Measurements from ENCODE around the gene ARMC9.
"Not testable (repeated sequence)": the region's sequence is repeated elsewhere in the genome, so short reads cannot be mapped to it uniquely, and the experiment has no call there.

ARMC9 gene

DNA sequence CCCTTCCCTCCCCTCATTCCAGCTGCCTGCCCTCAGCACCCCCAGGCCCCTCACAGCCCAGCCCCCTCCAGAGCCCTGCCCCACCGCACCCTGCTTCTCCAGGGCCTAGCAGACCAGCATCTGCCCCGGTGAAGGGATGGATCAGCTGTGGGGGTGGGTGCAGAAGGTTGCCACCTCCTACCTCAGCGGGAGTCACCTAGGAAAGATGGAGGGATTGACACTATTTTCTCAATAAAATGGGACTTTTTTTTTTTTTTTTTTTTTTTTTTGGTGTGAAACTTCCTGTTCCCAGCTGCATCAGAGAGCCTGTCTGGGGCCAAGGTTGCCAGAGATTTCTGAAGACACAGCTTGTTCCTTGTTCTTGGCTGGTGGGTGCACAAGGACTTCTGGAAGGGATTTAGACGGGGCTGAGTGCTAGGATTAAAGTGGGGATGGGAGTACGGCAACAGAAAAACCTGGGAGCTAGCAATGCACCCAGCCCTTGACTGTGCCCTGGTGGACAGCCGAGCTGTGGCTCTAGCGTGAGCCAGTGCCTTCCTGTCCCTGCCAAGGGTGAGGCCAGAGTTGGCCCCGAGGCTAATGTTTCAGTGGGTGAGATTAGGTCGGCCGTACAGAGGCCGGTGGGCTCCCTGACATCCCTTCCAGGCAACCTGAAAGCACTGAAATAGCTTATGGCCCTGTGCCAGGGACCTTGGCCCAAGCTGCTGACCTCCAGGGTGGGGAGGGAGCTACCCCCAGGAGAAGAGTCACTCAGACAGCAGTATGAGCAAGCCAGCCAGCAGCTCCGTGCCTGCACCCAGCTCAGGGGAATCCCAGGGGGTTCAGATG, 201.6 kb downstream of the ARMC9 start:
- DNase-seq (ENCODE audit: low spot score): no peak

DNA sequence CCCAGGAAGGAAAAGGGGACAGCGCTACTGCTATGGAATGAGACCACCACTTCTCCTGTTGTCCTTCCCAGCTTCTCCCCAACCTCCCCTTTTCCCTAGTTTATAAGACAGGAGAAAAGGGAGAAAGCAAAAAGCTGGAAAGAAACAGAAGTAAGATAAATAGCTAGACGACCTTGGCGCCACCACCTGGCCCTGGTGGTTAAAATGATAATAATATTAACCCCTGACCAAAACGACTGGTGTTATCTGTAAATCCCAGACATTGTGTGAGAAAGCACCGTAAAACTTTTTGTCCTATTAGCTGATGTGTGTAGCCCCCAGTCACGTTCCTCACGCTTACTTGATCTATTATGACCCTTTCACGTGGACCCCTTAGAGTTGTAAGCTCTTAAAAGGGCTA, 202.2 kb downstream of the ARMC9 start:
- not testable (repeated sequence) for DNase-seq (ENCODE audit: low spot score)

DNA sequence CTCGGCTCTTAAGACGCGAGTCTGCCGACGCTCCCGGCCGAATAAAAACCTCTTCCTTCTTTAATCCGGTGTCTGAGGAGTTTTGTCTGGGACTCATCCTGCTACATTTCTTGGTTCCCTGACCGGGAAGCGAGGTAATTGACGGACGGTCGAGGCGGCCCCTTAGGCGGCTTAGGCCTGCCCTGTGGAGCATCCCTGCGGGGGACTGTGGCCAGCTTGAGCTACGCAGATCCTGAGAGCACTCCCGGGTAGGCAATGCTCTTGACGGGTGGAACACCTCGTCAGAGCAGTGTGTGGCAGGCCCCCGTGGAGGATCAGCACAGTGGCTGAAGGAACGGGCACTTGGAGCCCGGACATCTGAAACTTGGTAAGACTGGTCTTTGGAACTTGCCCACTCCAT, 202.7 kb downstream of the ARMC9 start:
- not testable (repeated sequence) for DNase-seq (ENCODE audit: low spot score)

DNA sequence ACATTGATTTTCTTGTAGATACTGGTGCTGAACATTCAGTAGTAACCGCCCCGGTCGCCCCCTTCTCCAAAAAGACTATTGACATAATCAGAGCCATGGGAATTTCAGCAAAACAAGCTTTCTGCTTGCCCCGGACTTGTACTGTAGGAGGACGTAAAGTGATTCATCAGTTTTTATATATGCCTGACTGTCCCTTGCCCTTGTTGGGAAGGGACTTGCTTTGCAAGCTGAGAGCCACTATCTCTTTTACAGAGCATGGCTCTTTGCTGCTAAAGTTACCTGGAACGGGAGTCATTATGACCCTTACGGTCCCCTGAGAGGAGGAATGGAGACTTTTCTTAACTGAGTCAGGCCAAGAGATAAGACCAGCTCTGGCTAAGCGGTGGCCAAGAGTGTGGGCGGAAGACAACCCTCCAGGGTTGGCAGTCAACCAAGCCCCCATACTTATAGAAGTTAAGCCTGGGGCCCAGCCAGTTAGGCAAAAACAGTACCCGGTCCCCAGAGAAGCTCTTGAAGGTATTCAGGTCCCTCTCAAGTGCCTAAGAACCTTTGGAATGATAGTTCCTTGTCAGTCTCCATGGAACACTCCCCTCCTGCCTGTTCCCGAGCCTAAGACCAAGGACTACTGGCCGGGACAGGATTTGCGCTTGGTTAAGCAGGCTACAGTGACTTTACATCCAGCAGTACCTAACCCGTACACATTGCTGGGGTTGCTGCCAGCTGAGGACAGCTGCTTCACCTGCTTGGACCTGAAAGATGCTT, 205.2 kb downstream of the ARMC9 start:
- not testable (repeated sequence) for DNase-seq (ENCODE audit: low spot score)

DNA sequence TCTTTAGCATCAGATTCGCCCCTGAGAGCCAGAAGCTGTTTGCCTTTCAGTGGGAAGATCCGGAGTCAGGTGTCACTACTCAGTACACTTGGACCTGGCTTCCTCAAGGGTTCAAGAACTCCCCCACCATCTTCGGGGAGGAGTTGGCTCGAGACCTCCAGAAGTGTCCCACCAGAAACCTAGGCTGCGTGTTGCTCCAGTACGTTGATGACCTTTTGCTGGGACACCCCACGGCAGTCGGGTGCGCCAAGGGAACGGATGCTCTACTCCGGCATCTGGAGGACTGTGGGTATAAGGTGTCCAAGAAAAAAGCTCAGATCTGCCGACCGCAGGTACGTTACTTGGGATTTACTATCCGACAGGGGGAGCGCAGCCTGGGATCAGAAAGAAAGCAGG, 205.8 kb downstream of the ARMC9 start:
- DNase-seq (ENCODE audit: low spot score): not testable (repeated sequence)

DNA sequence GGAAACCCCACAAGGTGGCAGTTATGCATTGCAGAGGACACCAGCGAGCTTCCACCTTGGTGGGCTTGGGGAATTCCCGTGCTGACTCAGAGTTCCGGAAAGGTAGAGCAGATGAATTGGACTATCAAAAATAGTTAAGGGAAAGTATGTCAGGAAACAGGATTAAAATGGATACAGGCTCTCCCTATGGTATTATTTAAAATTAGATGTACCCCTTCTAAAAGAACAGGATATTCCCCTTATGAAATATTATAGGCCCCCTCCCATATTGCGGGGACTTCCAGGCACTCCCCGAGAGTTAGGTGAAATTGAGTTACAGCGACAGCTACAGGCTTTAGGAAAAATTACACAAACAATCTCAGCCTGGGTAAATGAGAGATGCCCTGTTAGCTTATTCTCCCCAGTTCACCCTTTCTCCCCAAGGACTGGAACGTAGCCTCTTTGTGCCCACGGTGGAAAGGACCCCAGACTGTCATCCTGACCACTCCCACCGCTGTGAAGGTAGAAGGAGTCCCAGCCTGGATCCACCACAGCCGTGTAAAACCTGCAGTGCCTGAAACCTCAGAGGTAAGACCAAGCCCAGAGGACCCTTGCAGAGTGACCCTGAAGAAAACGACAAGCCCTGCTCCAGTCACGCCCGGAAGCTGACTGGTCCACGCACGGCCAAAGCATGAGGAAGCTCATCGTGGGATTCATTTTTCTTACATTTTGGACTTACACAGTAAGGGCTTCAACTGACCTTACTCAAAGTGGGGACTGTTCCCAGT, 207.4 kb downstream of the ARMC9 start:
- DNase-seq (ENCODE audit: low spot score): not testable (repeated sequence)

DNA sequence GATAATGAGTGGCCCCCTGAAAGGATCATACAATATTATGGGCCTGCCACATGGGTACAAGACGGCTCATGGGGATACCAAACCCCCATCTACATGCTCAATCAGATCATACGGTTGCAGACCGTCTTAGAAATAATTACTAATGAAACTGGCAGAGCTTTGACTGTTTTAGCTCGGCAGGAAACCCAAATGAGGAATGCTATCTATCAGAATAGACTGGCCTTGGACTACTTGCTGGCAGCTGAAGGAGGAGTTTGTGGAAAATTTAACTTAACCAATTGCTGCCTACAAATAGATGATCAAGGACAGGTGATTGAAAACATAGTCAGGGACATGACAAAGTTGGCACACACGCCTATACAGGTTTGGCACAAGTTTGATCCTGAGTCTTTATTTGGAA, 209.3 kb downstream of the ARMC9 start:
- DNase-seq (ENCODE audit: low spot score): not testable (repeated sequence)

DNA sequence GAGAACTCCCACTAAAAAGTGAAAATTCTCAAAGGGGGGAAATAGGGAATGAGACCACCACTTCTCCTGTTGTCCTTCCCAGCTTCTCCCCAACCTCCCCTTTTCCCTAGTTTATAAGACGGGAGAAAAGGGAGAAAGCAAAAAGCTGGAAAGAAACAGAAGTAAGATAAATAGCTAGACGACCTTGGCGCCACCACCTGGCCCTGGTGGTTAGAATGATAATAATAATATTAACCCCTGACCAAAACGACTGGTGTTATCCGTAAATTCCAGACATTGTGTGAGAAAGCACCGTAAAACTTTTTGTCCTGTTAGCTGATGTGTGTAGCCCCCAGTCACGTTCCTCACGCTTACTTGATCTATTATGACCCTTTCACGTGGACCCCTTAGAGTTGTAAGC, 209.9 kb downstream of the ARMC9 start:
- not testable (repeated sequence) for DNase-seq (ENCODE audit: low spot score)

DNA sequence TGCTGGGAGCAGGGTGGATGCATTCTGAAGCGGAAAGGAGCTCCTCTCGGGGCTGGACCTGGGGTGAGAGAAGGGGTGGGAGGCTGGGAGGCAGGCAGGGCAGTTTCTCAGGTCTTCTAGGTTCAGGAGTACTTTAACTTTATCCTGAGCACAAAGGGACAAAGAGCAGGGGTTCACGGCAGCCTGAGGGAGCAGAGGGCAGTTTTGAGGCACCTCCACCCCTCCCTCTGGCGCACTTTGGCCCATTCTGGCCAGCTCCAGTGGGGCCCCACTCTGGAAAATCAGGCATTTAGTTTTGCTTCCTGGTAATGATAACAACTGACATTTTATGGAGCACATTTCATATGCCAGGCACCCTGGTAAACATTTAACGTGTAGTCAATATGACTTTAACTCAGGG, 211.3 kb downstream of the ARMC9 start:
- DNase-seq (ENCODE audit: low spot score): no peak

DNA sequence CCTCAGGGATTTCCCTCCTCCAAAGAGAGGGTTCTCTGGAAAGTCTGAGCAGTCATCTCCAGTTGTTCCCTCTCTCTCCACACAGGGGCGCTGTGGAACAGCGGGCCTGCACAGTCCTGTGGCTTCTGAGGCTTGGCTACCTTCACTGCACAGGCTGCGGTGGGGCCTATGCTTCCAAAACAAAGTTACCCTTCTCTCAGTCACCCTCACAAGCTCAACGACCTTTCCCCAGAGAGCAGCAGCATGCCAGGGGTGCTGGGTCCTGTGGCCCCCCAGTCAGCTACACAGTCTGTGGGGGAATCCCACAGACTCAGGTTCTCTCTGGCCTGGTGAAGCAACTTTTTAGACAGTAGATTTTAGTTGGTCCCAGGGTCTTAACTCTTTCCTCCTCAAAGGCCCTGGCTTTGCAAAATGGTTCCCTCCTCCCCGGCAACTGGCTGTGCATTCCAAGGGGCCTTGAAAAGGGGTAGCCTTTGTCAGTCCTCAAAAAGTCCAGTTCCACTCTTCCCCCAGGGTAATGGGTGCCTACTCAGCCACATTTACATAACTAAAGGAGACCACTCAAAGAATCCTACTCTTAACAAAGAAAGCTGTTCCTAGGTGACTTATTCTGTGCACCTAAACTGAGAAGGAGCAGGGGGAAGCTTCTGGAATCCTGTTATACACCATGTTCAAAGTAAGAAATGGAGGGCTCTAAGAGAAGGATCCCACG, 212.0 kb downstream of the ARMC9 start:
- peak; percentile 34 for DNase-seq (ENCODE audit: low spot score)

DNA sequence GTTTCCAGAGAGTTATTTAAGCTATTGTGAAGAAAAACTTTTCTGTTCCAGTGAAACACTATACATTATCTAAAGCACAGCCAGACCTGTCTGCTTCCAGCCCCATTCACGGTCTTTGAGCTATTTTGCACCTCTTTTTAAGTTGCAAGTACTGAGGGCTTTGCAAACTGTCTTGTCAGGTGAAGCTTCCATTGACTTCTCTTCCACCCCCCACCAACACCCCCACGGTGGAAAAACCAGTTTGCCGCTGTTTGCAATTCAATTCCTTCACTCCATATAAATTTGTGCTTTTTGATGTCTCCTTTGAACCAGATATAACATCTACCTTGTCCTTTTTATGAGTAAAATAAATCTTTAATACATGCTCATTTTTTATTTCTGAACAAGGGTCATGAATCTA, 212.8 kb downstream of the ARMC9 start:
- no peak for DNase-seq (ENCODE audit: low spot score)

DNA sequence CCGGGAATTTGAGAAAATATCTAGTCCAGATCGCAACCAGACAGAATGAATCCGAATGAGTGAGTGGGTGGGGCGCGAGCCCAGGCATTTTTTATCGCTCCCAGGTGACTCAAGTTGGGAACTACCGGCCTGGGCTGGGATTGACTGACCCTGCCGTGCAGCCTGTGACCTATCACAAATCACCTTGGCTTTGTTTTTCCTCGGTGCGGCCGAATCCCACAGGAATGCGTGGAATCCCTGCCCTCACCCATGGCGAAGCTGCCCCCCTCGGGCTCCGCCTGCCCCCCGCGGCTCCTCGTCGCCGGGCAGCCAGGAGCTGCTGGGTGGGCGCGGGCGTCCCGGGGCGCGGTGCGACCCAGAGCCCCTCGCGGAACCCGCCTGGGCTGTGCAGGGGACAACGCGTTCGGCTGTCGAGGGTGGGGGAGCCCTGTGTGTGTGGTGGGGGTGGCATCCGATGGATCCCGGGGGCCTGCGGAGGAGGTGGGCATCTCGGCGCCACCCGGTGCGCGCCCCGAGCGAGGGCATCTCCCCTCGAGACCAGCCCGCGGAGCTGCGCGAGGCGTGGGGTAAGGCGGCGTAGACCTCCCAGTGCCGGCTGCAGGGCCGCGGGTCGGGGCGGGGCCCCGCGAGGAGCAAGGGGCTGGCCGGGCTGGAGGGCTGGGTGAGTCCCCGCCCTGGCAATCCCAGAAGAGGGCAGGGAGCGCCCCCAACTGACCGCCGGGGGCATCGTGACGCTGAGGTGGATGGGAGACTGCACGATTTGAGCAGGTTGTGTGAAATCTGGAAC, 213.6 kb downstream of the ARMC9 start:
- DNase-seq (ENCODE audit: low spot score): peak; percentile 90

DNA sequence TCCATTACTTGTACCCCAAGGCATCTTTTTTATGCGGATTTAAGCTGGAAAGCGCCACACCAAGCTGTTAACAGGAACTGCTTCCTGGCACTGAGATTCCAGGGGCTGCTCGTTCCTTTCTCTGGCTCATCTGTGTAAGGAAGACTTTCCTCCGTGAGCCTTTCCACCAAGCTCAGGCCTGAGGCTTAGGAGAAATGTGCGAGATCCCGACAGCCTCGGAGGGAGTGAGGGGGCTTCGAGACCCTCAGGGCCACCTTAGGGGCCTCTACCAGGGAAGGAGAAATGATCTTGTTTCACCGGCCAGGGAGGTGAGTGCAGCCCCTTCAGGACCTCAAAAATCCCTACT, 214.2 kb downstream of the ARMC9 start:
- no peak for DNase-seq (ENCODE audit: low spot score)

DNA sequence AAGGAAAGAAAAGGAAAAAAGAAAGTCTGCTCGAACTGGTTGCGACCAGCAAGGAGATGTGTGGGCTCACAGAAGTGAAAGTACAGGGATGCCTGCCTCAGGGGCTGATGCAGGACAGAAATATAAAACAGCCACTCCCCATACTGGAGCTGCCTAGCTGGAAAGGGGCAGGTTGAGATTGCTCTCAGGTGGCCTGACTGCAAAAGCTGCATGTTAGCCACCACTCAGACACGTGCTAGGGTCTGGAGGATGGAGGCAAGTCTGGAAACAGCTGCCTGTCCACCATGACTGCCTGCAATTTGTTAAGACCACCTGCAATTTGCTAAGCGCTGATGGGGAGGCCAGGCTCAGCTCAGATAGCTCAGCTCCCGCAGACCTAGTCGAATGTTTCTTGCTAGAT, 215.0 kb downstream of the ARMC9 start:
- no peak for DNase-seq (ENCODE audit: low spot score)

DNA sequence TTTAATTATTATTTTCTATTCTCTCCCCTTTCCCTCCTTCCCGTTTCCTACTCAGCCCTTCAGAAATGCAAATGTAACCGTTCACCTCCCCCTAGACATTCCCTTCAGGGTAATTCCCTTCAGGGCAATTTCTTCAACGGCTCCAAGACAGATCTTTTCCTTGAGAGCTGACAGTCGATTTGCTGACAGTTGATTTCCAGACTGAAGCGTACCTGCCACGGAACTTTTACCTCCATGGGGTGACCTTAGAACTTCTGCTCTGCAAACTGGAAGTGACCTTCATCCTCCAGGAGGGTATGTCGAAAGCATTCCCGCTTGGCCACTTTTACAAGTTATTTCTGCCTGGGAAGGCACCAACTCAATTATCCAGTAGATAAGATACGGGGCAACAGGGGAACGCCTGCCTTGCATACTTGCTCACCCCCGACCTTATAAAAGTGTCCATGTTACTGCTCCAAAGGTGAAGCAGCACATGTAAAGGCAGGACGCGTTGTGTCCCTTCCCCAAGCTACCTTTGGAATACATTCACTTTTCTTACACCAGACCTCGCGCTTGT, 215.6 kb downstream of the ARMC9 start:
- no peak for DNase-seq (ENCODE audit: low spot score)

DNA sequence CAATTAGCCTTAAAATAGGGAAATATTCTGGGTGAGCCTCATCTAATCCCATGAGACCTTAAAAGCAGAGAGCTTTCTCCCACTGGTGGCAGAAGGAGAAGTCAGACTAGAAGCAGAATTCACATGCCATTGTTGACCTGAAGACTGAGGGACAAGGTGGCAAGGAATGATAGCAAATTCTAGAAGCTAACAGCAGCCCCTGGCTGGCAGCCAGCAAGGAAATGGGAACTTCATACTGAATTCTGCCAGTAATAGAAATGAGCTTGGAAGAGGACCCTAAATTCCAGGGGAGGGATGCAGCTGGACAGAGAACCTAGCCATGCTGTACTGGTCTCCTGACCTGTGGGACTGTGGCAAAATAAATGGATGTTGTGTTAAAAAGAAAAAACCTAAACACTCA, 216.6 kb downstream of the ARMC9 start:
- DNase-seq (ENCODE audit: low spot score): no peak

DNA sequence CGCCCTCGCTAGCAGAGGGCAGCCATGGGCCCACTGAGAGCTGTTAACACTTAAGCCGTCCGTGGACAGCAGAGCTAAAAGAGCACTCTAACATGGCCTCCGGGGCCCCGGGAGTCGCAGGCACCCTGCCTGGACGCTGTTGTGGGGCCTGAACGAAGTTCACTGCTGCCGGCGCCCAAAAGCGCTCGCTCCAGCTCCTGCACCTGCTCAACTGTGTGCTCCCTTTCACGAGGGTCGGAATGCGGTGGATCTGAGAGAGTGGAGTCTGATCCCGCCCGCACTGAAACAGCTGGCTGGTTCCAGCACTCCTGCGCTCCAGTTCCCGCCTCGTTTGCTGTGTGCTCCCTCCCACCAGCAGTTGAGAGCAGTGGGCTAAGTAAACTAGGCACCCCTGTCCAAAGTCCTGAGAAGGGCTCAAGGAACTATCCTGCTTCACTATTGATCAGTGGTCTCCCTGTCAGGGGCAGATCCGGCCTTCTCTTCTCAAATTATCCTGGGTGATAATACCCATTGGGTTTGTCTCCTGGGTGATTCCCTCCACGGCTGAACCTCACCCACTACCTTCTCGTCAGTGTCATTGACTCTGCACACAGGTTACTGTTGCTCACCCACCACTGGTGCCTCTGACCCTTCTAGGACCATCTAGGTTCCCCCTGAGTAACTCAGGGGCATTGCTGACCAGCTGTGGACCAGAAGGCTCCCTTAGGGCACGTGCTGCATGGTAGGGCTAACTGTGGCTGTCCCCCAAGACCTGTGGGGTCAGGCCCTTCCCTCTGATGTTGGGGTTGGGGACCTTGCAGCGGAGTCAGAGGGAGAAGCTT, 220.6 kb downstream of the ARMC9 start:
- DNase-seq (ENCODE audit: low spot score): no peak

DNA sequence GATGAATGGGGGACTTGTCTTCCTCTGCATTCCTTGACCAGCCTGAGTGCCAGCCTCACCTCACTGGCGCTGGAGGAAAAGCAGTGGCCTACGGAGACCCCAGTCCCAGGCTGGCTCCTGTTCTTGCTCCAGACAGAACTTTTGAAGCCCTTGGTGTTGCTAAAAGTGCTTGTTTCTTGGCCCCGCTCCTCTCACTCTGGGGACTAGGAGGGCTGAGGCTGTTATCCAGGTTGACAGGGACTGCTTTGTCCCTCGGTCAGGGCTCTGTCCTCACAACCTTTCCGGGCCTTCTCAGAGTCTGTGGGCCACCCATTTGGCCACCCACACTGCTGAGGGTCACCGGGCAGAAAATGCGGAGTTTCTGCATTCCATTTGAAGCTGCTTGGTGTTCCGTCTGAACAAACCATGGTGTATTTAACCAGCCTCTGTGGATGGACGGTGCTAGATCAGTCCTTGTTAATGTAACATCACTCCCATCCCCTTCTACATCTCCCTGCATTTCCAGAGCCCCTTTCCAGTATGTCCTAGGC, 222.7 kb downstream of the ARMC9 start:
- DNase-seq (ENCODE audit: low spot score): no peak

DNA sequence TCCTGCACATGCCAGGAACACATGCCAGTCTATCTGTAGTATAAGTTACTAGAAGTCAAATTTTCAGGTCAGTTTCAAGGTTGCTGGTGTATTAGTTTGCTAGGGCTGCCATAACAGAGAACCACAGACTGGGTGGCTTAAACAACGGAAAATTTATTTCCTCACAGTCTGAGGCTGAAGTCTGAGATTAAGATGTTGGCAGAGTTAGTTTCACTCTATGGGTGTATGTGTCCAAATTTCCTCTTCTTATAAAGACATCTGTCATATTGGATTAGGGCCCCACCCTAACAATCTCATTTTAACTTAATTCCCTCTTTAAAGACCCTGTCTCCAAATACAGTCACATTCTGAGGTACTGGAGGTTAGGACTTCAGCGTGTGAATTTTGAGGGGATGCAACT, 223.6 kb downstream of the ARMC9 start:
- no peak for DNase-seq (ENCODE audit: low spot score)

DNA sequence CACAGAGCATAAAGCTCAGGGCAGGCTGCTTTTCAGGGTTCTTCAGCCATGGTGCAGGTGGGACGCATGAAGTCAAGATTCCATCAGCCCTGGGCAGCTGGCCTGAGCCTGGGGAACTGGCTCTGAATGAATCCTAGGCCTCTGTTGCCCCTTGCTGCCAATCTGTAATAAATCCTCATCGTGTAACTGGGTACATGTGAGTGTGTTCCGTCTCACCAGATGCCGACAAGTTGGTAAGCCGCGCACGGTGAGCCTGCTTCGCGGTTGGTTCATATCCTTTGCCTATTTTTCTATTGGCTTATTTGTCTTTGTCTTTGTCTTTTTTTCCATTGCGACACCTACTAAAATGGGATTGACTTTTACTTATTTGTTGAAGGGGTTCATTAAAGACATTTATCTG, 224.7 kb downstream of the ARMC9 start:
- no peak for DNase-seq (ENCODE audit: low spot score)
